ENCODE data around the gene PADI3.

DNA sequence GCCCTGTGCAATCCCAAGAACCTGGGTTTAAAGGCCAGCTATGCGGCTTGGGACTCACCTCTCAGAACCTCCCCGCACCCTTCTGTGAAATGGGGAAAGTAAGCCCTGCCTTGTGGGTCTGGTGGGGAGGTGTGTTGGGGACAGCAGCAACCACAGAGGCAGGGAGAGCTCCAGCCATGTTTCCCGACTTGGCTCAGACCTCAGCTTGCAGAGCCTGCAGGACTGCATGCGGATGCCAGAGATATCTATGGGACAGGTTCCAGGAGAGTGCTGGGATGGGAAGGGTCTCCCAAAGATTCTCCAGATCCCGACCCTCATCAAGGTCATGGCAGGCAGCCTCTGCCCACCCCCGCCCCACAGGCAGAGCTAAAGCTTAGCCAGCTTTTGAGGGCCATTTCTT, 23.8 kb upstream of the PADI3 start:
- TF ChIP-seq, protein P1, sequence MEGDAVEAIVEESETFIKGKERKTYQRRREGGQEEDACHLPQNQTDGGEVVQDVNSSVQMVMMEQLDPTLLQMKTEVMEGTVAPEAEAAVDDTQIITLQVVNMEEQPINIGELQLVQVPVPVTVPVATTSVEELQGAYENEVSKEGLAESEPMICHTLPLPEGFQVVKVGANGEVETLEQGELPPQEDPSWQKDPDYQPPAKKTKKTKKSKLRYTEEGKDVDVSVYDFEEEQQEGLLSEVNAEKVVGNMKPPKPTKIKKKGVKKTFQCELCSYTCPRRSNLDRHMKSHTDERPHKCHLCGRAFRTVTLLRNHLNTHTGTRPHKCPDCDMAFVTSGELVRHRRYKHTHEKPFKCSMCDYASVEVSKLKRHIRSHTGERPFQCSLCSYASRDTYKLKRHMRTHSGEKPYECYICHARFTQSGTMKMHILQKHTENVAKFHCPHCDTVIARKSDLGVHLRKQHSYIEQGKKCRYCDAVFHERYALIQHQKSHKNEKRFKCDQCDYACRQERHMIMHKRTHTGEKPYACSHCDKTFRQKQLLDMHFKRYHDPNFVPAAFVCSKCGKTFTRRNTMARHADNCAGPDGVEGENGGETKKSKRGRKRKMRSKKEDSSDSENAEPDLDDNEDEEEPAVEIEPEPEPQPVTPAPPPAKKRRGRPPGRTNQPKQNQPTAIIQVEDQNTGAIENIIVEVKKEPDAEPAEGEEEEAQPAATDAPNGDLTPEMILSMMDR (IDR thresholded peaks at IDR 0.05), result no peak
- no peak for TF ChIP-seq POLR2A (IDR thresholded peaks at IDR 0.05)
